ENCODE results near the gene ITGB5. TPM values are rescaled to one million over a fixed set of nuclear protein-coding genes. Genes with fewer than 3 reads are reported as not detected.

Gene ITGB5
- total RNA-seq, 1 donor from 2014 or later: 46.0 TPM

DNA sequence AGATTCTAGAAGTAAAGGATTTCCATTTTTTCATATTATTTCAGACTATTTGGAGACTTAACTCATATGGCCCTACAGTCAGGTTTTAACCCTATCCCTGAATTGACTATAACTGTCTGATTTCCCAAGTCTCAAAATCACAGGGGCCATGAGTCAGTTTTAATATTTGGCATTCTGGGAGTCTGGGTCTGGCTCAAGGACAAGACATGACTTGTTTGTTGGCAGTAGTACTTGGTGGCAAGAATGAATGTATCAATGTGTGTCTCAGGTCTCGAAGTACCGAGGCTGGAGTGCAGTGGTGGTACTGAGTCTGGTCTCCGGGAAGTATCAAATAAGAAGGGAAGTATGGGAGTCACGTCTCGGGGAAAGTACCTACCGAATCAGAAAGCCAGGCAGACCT lies 146.1 kb downstream of the ITGB5 start:
- Mint-ChIP-seq H3K36me3 (peaks cover 40% of the 10 kb centered on the region), H3K9me3 (no peaks in the 10 kb centered on the region), H3K27ac (no peak overlapping the region), H3K4me3 (no peak overlapping the region), H3K4me1 (ENCODE audit: unreplicated experiment) (peaks cover 7% of the 10 kb centered on the region), H3K27me3 (no peaks in the 10 kb centered on the region)
- TF ChIP-seq, protein P1, sequence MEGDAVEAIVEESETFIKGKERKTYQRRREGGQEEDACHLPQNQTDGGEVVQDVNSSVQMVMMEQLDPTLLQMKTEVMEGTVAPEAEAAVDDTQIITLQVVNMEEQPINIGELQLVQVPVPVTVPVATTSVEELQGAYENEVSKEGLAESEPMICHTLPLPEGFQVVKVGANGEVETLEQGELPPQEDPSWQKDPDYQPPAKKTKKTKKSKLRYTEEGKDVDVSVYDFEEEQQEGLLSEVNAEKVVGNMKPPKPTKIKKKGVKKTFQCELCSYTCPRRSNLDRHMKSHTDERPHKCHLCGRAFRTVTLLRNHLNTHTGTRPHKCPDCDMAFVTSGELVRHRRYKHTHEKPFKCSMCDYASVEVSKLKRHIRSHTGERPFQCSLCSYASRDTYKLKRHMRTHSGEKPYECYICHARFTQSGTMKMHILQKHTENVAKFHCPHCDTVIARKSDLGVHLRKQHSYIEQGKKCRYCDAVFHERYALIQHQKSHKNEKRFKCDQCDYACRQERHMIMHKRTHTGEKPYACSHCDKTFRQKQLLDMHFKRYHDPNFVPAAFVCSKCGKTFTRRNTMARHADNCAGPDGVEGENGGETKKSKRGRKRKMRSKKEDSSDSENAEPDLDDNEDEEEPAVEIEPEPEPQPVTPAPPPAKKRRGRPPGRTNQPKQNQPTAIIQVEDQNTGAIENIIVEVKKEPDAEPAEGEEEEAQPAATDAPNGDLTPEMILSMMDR (conservative IDR thresholded peaks at IDR 0.05): no peak
- no peak for DNase-seq (ENCODE audit: extremely low spot score, unreplicated experiment)

DNA sequence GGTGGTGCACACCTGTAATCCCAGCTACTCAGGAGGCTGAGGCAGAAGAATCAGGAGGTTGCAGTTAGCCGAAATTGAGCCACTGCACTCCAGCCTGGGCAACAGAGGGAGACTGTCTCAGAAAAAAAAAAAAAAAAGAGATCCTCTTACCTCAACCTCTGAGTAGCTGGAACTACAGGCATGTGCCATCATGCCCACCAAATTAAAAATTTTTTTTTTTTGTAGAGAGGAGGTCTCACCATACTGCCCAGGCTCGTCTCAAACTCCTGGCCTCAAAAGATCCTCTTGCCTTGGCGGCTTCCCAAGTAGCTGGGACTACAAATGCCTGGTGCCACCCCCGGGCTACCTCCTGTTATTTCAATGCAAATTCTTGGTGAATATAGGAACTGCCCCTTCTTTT lies 155.4 kb downstream of the ITGB5 start:
- DNase-seq (ENCODE audit: extremely low spot score, unreplicated experiment): no peak
- peak overlapping the region; percentile 56 for H3K27ac Mint-ChIP-seq
- no peaks in the 10 kb centered on the region for H3K9me3 Mint-ChIP-seq
- peak overlapping the region; percentile 82 for H3K4me3 Mint-ChIP-seq
- no peaks in the 10 kb centered on the region for H3K27me3 Mint-ChIP-seq
- TF ChIP-seq, protein P1 (conservative IDR thresholded peaks at IDR 0.05): no peak
- peaks cover 3% of the 10 kb centered on the region for H3K36me3 Mint-ChIP-seq
- H3K4me1 Mint-ChIP-seq (ENCODE audit: unreplicated experiment): peaks cover 23% of the 10 kb centered on the region

- no peaks in the 10 kb centered on the region for H3K27me3 Mint-ChIP-seq
- DNase-seq (ENCODE audit: extremely low spot score, unreplicated experiment): no peak
- peak overlapping the region; percentile 100 for H3K4me3 Mint-ChIP-seq
- peak overlapping the region; percentile 99 for H3K27ac Mint-ChIP-seq
- TF ChIP-seq, protein P1 (conservative IDR thresholded peaks at IDR 0.05): no peak
- no peaks in the 10 kb centered on the region for H3K9me3 Mint-ChIP-seq
- H3K4me1 Mint-ChIP-seq (ENCODE audit: unreplicated experiment): peaks cover 23% of the 10 kb centered on the region
- H3K36me3 Mint-ChIP-seq: peaks cover 3% of the 10 kb centered on the region
These were observed 156.2 kb downstream of the ITGB5 start for GRCh38 chr3:124730941-124731297.

DNA sequence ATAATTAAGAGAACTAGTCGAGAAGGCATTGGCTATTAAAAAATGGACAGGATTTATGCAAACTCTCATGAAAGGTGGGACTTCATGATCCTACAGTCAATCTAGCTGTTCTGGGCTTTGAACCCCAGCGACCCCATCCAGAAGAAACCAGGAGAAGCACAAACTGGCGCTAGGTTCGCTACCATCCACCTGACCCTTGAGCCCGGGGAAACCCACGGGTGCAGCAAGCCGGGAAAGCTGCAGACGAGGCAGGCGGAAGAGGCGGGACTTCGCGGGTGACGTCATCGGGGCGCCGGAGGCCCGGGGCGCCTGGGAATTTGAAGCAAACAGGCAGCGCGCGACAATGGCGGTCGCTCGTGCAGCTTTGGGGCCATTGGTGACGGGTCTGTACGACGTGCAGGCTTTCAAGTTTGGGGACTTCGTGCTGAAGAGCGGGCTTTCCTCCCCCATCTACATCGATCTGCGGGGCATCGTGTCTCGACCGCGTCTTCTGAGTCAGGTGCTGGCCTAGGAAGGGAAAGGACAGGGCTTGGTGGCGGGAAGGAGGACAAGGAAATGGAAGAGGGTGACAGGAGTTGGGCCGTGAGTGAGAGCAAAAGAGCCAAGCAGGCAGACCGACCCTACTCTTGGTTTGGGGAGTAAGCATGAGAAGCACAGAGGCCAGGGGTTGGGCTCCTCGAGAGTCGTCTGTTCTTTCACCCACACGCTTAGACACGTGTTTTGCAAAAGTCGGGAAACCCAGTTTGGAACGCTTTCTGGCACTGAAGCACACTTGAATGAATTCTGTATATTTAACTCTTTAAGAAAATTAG lies 156.8 kb downstream of the ITGB5 start, which contains the start of gene UMPS:
Gene UMPS, plus strand, starts transcription at position 324 of the 812 bp plus-strand sequence. Its CDS starts 20 bp downstream, at position 344.
- peak; percentile 90 for DNase-seq (ENCODE audit: extremely low spot score, unreplicated experiment)
- peaks cover 3% of the 10 kb centered on the region for H3K36me3 Mint-ChIP-seq
- peaks cover 23% of the 10 kb centered on the region for H3K4me1 Mint-ChIP-seq (ENCODE audit: unreplicated experiment)
- no peaks in the 10 kb centered on the region for H3K9me3 Mint-ChIP-seq
- H3K27me3 Mint-ChIP-seq: peaks cover 2% of the 10 kb centered on the region
- peak within 1 kb of the TSS; percentile 99 for H3K27ac Mint-ChIP-seq
- TF ChIP-seq, protein P1 (conservative IDR thresholded peaks at IDR 0.05): no peak
- peak within 1 kb of the TSS; percentile 100 for H3K4me3 Mint-ChIP-seq

GRCh38 chr3:124722589-124722988 lies 164.6 kb downstream of the ITGB5 start:
- no peaks in the 10 kb centered on the region for H3K9me3 Mint-ChIP-seq
- H3K4me3 Mint-ChIP-seq: no peak overlapping the region
- TF ChIP-seq, protein P1 (conservative IDR thresholded peaks at IDR 0.05): no peak
- H3K27ac Mint-ChIP-seq: no peak overlapping the region
- peaks cover 2% of the 10 kb centered on the region for H3K27me3 Mint-ChIP-seq
- no peak for DNase-seq (ENCODE audit: extremely low spot score, unreplicated experiment)
- no peaks in the 10 kb centered on the region for H3K4me1 Mint-ChIP-seq (ENCODE audit: unreplicated experiment)
- peaks cover 7% of the 10 kb centered on the region for H3K36me3 Mint-ChIP-seq
